ENCODE measurements around the gene NDUFB1.

The NDUFB1 gene

DNA sequence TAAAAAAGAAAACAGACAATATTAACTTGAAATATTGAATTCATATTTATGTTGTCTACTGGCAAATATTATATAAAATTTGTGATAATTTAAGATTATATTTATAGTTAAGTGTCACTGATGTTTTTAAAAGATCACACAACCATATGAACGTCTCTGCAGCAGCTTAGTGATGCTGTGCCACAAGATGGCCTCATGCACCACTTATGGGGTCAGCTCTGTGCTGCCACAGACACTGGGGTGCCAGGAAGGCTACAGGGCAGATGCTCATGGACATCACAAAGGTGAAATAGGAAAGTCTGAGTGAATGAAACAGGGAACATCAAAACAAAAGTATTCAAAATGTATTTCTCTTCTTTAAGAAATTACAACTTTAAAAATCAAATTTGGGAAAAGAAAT, 28.2 kb downstream of the NDUFB1 start:
- DNase-seq: no peak

DNA sequence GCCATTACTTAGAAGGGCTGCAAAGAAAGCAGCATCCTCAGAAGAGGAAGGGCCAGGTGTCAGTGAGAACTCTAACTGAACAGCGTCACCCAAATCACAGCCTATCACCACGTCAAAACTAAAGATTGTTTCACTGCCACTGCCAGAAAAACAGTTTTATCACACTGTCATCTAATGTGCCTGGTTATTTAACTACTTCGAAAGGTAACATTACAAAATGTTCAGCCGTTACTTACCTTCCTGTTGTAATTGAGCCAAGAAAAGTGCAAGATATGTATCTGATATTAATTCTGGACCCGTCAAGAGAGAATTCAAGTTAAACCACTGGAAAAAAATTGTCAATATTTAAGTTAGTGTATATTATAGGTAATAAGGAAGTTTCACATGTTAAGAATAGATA, 33.0 kb downstream of the NDUFB1 start:
- no peak for DNase-seq

DNA sequence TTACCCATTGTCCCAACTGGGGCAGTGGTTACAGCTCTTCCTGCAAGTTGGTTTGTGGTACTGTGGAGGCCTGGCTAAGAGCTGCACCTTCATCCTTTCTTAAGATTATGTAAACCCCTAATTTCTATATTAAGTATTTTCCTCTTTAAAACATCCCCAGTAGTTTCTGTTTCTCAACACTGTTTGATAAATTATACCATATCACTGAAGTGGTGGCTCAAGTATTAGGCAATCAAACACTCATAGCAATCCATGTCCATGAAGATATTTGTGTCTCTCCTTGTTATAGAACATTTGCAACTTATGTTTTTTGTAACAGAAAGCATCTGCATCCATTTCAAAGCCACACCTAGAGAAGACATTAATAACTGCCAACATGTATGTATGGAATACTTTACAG, 47.0 kb downstream of the NDUFB1 start:
- no peak for DNase-seq
